Measurements from ENCODE around the gene MAGI2.

The MAGI2 gene

DNA sequence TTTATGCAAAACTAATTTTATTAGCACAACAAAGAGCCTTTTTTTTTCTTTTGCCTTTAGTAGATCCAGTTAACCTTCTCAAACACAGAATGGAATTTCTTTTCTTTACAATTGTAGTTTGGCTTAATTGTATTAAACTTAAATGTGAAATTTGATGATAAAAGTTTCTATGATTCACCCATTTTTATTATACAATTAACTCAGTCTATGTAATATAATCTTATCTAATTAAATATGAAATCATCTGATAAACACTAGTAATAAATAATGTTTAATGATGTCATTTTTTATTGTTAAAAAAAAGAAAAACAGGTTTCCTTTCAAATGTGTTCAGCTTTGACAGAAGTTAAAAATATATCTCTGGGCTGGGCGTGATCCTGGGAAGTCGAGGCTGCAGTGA is 1095.8 kb downstream of the MAGI2 start:
- TF ChIP-seq POLR2AphosphoS5 (IDR thresholded peaks at IDR 0.05; ENCODE audit: low read depth, low read length) (no peak), POU2F2 (IDR thresholded peaks at IDR 0.05; ENCODE audit: low read depth, low read length) (no peak), TAF1 (IDR thresholded peaks at IDR 0.05; ENCODE audit: low read depth, low read length) (no peak), PAX5 (IDR thresholded peaks at IDR 0.05; ENCODE audit: insufficient read depth, low read length, severe bottlenecking) (no peak), POLR2A (IDR thresholded peaks at IDR 0.05; ENCODE audit: low read depth, low read length) (no peak)
- no peak for DNase-seq (ENCODE audit: insufficient read length, low spot score)
- no peak for FAIRE-seq

GRCh38 chr7:78355834-78356233 is 1097.6 kb downstream of the MAGI2 start:
- DNase-seq (ENCODE audit: insufficient read length, low spot score) (no peak), FAIRE-seq (no peak)
- TF ChIP-seq POU2F2 (IDR thresholded peaks at IDR 0.05; ENCODE audit: low read depth, low read length) (no peak), PAX5 (IDR thresholded peaks at IDR 0.05; ENCODE audit: insufficient read depth, low read length, severe bottlenecking) (no peak), SPI1 (IDR thresholded peaks at IDR 0.05; ENCODE audit: low read depth, low read length) (no peak), POLR2AphosphoS5 (IDR thresholded peaks at IDR 0.05; ENCODE audit: low read depth, low read length) (no peak), POLR2A (IDR thresholded peaks at IDR 0.05; ENCODE audit: low read depth, low read length) (no peak), TAF1 (IDR thresholded peaks at IDR 0.05; ENCODE audit: low read depth, low read length) (no peak)

GRCh38 chr7:78350926-78351325 is 1102.5 kb downstream of the MAGI2 start:
- DNase-seq (ENCODE audit: insufficient read length, low spot score) (no peak), FAIRE-seq (no peak)
- TF ChIP-seq POLR2AphosphoS5 (IDR thresholded peaks at IDR 0.05; ENCODE audit: low read depth, low read length) (no peak), PAX5 (IDR thresholded peaks at IDR 0.05; ENCODE audit: insufficient read depth, low read length, severe bottlenecking) (no peak), TAF1 (IDR thresholded peaks at IDR 0.05; ENCODE audit: low read depth, low read length) (no peak), POLR2A (IDR thresholded peaks at IDR 0.05; ENCODE audit: low read depth, low read length) (no peak), SPI1 (IDR thresholded peaks at IDR 0.05; ENCODE audit: low read depth, low read length) (no peak), POU2F2 (IDR thresholded peaks at IDR 0.05; ENCODE audit: low read depth, low read length) (no peak)

GRCh38 chr7:78350391-78350790 is 1103.1 kb downstream of the MAGI2 start:
- no peak for TF ChIP-seq TAF1 (IDR thresholded peaks at IDR 0.05; ENCODE audit: low read depth, low read length)
- no peak for TF ChIP-seq POU2F2 (IDR thresholded peaks at IDR 0.05; ENCODE audit: low read depth, low read length)
- TF ChIP-seq POLR2AphosphoS5 (IDR thresholded peaks at IDR 0.05; ENCODE audit: low read depth, low read length), result no peak
- TF ChIP-seq SPI1 (IDR thresholded peaks at IDR 0.05; ENCODE audit: low read depth, low read length), result no peak
- TF ChIP-seq PAX5 (IDR thresholded peaks at IDR 0.05; ENCODE audit: insufficient read depth, low read length, severe bottlenecking), result no peak
- no peak for DNase-seq (ENCODE audit: insufficient read length, low spot score)
- FAIRE-seq, result no peak

DNA sequence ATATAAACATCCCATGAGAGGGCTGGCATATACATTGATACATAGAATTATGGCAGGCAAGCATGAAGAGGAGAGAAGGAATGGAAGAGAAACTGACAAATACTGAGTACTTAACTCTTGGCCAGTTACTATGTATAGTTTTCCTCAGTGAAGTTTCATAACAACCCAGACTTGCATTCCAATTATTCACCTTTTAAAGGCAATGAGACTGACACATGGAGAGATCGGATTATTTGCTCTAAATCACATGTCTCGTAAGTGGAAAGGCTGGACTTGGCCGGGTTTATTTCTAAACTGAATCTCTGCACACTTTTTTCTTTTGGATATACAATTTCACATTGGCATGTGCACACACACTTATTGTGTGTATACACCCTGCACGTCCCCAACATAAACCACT is 1106.6 kb downstream of the MAGI2 start:
- TF ChIP-seq PAX5 (IDR thresholded peaks at IDR 0.05; ENCODE audit: insufficient read depth, low read length, severe bottlenecking) (no peak), TAF1 (IDR thresholded peaks at IDR 0.05; ENCODE audit: low read depth, low read length) (no peak), POLR2A (IDR thresholded peaks at IDR 0.05; ENCODE audit: low read depth, low read length) (no peak), SPI1 (IDR thresholded peaks at IDR 0.05; ENCODE audit: low read depth, low read length) (no peak), POLR2AphosphoS5 (IDR thresholded peaks at IDR 0.05; ENCODE audit: low read depth, low read length) (no peak), POU2F2 (IDR thresholded peaks at IDR 0.05; ENCODE audit: low read depth, low read length) (no peak)
- no peak for DNase-seq (ENCODE audit: insufficient read length, low spot score)
- no peak for FAIRE-seq

- TF ChIP-seq SPI1 (IDR thresholded peaks at IDR 0.05; ENCODE audit: low read depth, low read length) (no peak), PAX5 (IDR thresholded peaks at IDR 0.05; ENCODE audit: insufficient read depth, low read length, severe bottlenecking) (no peak), POU2F2 (IDR thresholded peaks at IDR 0.05; ENCODE audit: low read depth, low read length) (no peak), POLR2AphosphoS5 (IDR thresholded peaks at IDR 0.05; ENCODE audit: low read depth, low read length) (no peak), TAF1 (IDR thresholded peaks at IDR 0.05; ENCODE audit: low read depth, low read length) (no peak), POLR2A (IDR thresholded peaks at IDR 0.05; ENCODE audit: low read depth, low read length) (no peak)
- FAIRE-seq (no peak), DNase-seq (ENCODE audit: insufficient read length, low spot score) (no peak)
Observed at GRCh38 chr7:78345979-78346378, 1107.5 kb downstream of the MAGI2 start.

DNA sequence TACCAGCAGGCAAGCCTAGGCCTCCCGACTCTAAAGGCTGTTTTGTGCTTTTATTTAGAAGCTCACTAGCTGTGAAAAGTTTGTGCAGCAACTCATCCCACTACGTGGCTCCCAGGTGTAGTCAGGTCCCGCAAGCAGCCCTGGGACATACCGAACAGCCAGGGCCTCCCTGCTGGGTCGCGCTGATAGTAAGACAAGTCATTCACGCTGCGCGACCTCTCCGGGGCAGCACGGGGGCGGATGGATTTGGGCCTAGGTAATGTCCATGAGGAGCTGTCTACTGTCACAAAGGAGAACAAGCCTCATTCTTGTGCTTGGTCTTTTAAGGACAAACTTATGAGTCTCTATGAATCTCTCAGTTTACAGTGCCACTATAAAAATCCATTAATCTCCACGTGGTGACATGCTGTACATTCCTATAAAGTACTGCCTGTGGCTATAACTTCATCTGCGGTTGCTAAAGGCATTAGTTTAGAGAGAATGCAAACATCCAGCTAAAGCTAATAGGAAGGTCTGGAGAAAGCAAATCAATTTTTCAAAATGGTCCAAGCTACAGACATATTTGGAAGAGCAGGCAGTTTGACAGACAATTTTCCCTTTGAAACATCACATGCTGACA is 1108.1 kb downstream of the MAGI2 start:
- no peak for TF ChIP-seq PAX5 (IDR thresholded peaks at IDR 0.05; ENCODE audit: insufficient read depth, low read length, severe bottlenecking)
- no peak for TF ChIP-seq POLR2A (IDR thresholded peaks at IDR 0.05; ENCODE audit: low read depth, low read length)
- no peak for TF ChIP-seq POLR2AphosphoS5 (IDR thresholded peaks at IDR 0.05; ENCODE audit: low read depth, low read length)
- no peak for TF ChIP-seq SPI1 (IDR thresholded peaks at IDR 0.05; ENCODE audit: low read depth, low read length)
- TF ChIP-seq TAF1 (IDR thresholded peaks at IDR 0.05; ENCODE audit: low read depth, low read length), result no peak
- no peak for TF ChIP-seq POU2F2 (IDR thresholded peaks at IDR 0.05; ENCODE audit: low read depth, low read length)

GRCh38 chr7:78334426-78334825 is 1119.0 kb downstream of the MAGI2 start:
- FAIRE-seq (no peak), DNase-seq (ENCODE audit: insufficient read length, low spot score) (no peak)
- TF ChIP-seq SPI1 (IDR thresholded peaks at IDR 0.05; ENCODE audit: low read depth, low read length) (no peak), POLR2AphosphoS5 (IDR thresholded peaks at IDR 0.05; ENCODE audit: low read depth, low read length) (no peak), PAX5 (IDR thresholded peaks at IDR 0.05; ENCODE audit: insufficient read depth, low read length, severe bottlenecking) (no peak), POU2F2 (IDR thresholded peaks at IDR 0.05; ENCODE audit: low read depth, low read length) (no peak), TAF1 (IDR thresholded peaks at IDR 0.05; ENCODE audit: low read depth, low read length) (no peak), POLR2A (IDR thresholded peaks at IDR 0.05; ENCODE audit: low read depth, low read length) (no peak)

More for the DNA sequence above, 1108.1 kb downstream of the MAGI2 start:
- DNase-seq (ENCODE audit: insufficient read length, low spot score), result no peak
- FAIRE-seq, result no peak

GRCh38 chr7:78333530-78334425 is 1119.7 kb downstream of the MAGI2 start:
- TF ChIP-seq POLR2A (IDR thresholded peaks at IDR 0.05; ENCODE audit: low read depth, low read length), result no peak
- no peak for TF ChIP-seq POU2F2 (IDR thresholded peaks at IDR 0.05; ENCODE audit: low read depth, low read length)
- no peak for TF ChIP-seq POLR2AphosphoS5 (IDR thresholded peaks at IDR 0.05; ENCODE audit: low read depth, low read length)
- no peak for TF ChIP-seq PAX5 (IDR thresholded peaks at IDR 0.05; ENCODE audit: insufficient read depth, low read length, severe bottlenecking)
- no peak for TF ChIP-seq SPI1 (IDR thresholded peaks at IDR 0.05; ENCODE audit: low read depth, low read length)
- TF ChIP-seq TAF1 (IDR thresholded peaks at IDR 0.05; ENCODE audit: low read depth, low read length), result no peak
- DNase-seq (ENCODE audit: insufficient read length, low spot score) (no peak), FAIRE-seq (no peak)

All from GM12891 (cell line).